ENCODE measurements around the gene MUC20. TPM values are rescaled to one million over a fixed set of nuclear protein-coding genes. Genes with fewer than 3 reads are reported as not detected.
"Not testable (repeated sequence)": the region's sequence is repeated elsewhere in the genome, so short reads cannot be mapped to it uniquely, and the experiment has no call there.

The MUC20 gene
- total and polyA plus RNA-seq, 11 donors = 0.21 to 8.4 (median 3.2) TPM

DNA sequence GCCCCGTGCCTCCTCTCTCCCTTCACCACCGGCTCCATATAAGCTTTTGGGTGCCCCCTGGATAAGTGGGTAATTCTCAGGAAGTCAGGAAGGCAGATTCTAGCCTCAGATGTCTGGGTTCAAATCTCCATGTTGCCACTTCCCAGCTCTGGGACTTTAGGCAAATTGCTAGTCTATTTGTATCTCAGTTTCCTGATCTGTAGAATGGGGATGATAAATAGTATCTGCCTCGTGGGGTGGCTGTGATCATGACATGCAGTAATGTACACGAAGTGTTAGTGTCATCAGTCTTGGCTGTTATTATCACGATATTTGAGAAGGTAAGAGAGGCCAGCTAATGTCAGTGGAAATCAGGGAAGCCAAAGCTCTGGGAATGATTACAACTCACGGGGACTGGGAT lies 47.6 kb downstream of the MUC20 start:
- DNase-seq = no peak
- TF ChIP-seq, protein P1, sequence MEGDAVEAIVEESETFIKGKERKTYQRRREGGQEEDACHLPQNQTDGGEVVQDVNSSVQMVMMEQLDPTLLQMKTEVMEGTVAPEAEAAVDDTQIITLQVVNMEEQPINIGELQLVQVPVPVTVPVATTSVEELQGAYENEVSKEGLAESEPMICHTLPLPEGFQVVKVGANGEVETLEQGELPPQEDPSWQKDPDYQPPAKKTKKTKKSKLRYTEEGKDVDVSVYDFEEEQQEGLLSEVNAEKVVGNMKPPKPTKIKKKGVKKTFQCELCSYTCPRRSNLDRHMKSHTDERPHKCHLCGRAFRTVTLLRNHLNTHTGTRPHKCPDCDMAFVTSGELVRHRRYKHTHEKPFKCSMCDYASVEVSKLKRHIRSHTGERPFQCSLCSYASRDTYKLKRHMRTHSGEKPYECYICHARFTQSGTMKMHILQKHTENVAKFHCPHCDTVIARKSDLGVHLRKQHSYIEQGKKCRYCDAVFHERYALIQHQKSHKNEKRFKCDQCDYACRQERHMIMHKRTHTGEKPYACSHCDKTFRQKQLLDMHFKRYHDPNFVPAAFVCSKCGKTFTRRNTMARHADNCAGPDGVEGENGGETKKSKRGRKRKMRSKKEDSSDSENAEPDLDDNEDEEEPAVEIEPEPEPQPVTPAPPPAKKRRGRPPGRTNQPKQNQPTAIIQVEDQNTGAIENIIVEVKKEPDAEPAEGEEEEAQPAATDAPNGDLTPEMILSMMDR (IDR thresholded peaks at IDR 0.05) = no peak
- no peak for TF ChIP-seq POLR2A (IDR thresholded peaks at IDR 0.05)
- Histone ChIP-seq H3K4me3 (no peak overlapping the region), H3K9me3 (no peaks in the 10 kb centered on the region), H3K4me1 (no peaks in the 10 kb centered on the region), H3K36me3 (no peaks in the 10 kb centered on the region), H3K27ac (no peak overlapping the region), H3K27me3 (peaks cover 0 to 13% (median 0%) of the 10 kb centered on the region in 9 donors)
- 70 to 75% (median 73%) methylated on average over 6 of the region's 6 CpGs for WGBS, 4 donors
- no peak for ATAC-seq
- intact Hi-C loops (cut with DNase I) = no loop called here

DNA sequence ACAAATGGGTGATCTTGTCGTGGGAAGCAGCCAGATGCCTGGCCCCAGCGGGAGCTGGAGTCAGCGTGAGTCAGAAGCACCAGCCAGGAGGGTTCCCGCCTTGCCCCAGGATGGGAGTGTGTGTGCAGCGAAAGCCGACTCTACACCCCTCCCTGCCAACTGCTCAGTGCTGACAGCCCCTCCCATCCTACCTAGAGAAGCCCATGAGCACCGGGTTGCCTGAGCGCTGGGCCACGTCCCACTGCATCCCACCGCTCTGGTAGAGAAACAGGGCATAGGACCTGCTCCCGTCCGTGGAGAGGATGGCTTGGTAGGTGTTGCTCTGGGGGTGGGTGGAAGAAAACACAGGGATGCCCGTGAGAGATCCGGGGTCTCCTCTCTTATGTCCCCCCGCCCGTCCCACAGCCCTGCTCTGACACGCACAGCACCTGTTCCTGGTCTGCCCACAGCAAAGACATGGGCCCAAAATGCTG lies 48.1 kb downstream of the MUC20 start:
- ATAC-seq (no peak), DNase-seq (no peak)
- Histone ChIP-seq H3K4me1 (no peaks in the 10 kb centered on the region), H3K9me3 (no peaks in the 10 kb centered on the region), H3K27ac (no peak overlapping the region), H3K4me3 (no peak overlapping the region), H3K27me3 (peaks cover 0 to 8% (median 0%) of the 10 kb centered on the region in 9 donors), H3K36me3 (no peaks in the 10 kb centered on the region)
- TF ChIP-seq, protein P1 (IDR thresholded peaks at IDR 0.05) = no peak
- no peak for TF ChIP-seq POLR2A (IDR thresholded peaks at IDR 0.05)
- intact Hi-C loops (cut with DNase I) = no loop called here
- 72 to 84% (median 74%) methylated on average over 17 of the region's 17 CpGs for WGBS, 4 donors

DNA sequence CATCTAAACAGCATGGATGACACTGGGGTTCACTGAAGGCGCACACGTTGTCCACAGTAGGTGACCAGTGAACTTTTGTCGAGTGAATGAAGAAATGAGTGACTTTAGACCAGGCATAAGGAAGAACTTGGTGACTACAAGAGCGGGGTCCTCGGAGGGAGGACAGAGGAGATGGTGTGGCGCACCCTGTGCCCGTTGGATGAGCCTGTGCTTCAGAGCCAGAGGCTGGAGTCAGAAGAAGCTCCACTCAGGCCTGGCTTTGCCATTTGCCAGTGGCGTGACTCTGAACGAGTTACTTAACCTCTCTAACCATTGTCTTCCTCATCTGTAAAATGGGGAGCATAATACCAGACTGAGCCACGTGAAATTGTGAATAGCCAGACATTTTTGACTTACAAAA lies 48.8 kb downstream of the MUC20 start:
- H3K4me1 ChIP-seq = no peaks in the 10 kb centered on the region
- no peaks in the 10 kb centered on the region for H3K36me3 ChIP-seq
- 91 to 92% (median 91%) methylated on average over 9 to 10 of the region's 10 CpGs for WGBS, 4 donors
- TF ChIP-seq, protein P1 (IDR thresholded peaks at IDR 0.05) = no peak
- no peak for TF ChIP-seq POLR2A (IDR thresholded peaks at IDR 0.05)
- no peak overlapping the region for H3K27ac ChIP-seq
- DNase-seq (no peak), ATAC-seq (no peak)
- intact Hi-C loops (cut with DNase I) = no loop called here
- no peak overlapping the region for H3K4me3 ChIP-seq
- H3K9me3 ChIP-seq = no peaks in the 10 kb centered on the region
- peaks cover 0 to 3% (median 0%) of the 10 kb centered on the region in 9 donors for H3K27me3 ChIP-seq

DNA sequence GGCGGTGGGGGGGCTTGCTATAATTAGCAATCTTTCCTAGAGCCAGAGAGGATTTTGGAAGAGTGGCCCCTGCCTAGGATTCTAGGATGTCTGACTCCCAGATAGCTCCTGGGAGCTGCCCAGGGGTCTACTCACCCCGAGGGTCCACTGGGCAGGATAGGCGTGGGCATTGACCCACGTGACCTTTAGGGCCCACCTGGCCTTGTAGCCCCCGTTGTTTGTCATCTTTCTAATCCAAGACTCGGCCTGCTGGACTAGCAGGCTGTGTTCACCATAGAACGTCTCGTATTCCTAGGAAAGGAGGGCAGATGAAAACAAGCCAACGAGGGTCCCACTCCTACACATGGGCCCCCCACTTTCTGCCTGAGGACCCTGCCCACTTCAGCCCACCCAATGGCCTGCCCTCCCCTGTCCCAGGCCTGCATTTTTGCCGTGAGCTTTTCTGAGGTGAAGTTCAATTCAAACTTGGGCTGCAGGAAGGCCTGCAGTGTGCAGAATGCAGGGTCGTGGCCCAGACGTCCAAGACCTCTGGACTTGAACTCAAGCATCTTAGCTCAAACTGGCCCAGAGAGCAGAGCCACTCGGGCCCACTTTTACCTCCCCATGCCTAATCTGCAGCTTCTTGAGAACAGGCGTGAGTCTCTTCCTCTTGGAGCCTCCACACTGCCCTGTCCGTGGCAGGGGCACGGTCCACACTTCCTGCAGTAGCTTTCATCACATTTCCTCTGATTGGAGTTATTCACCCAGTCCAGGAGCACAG lies 49.5 kb downstream of the MUC20 start:
- intact Hi-C loops (cut with DNase I) = no loop called here
- DNase-seq (peak in 1 of 5 donors; percentile 3), ATAC-seq (no peak)
- no peaks in the 10 kb centered on the region for H3K9me3 ChIP-seq
- no peaks in the 10 kb centered on the region for H3K36me3 ChIP-seq
- WGBS, 4 donors = 72 to 89% (median 81%) methylated on average over 11 to 16 of the region's 16 CpGs
- H3K27me3 ChIP-seq = no peaks in the 10 kb centered on the region
- no peak for TF ChIP-seq POLR2A (IDR thresholded peaks at IDR 0.05)
- TF ChIP-seq, protein P1 (IDR thresholded peaks at IDR 0.05) = no peak
- no peak overlapping the region for H3K4me3 ChIP-seq
- H3K4me1 ChIP-seq = no peaks in the 10 kb centered on the region
- H3K27ac ChIP-seq = no peak overlapping the region

DNA sequence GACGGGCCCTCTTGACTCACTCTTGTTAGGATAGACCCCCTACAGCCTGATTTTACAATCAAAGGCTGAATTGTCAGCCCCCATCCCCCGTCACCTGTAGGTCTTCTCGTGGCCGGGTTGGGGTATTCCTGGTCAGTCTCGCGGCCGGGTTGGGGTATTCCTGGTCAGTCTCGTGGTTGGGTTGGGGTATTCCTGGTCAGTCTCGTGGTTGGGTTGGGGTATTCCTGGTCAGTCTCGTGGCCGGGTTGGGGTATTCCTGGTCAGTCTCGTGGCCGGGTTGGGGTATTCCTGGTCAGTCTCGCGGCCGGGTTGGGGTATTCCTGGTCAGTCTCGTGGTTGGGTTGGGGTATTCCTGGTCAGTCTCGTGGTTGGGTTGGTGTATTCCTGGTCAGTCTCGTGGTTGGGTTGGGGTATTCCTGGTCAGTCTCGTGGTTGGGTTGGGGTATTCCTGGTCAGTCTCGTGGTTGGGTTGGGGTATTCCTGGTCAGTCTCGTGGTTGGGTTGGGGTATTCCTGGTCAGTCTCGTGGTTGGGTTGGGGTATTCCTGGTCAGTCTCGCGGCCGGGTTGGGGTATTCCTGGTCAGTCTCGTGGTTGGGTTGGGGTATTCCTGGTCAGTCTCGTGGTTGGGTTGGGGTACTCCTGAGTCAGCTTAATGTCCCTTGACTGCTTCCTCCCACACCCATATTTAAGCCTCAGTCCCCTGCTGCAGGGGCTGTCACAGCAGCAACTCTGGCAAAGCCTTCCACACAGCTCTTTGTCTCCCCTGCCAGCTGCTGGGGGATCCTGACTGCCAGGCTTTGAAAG lies 50.3 kb downstream of the MUC20 start:
- DNase-seq; H3K27ac ChIP-seq; H3K4me3 ChIP-seq; intact Hi-C loops (cut with DNase I); H3K27me3 ChIP-seq; H3K36me3 ChIP-seq; H3K9me3 ChIP-seq; ATAC-seq; H3K4me1 ChIP-seq: not testable (repeated sequence)
- WGBS, 4 donors = 91 to 98% (median 94%) methylated on average over 6 to 24 of the region's 28 CpGs
